GM23338 (cell line): Measurements from ENCODE around the gene CCNB1. TPM values are rescaled to one million over a fixed set of nuclear protein-coding genes. Genes with fewer than 3 reads are reported as not detected.

ENCODE experiments used
- ATAC-seq: fragments of 200-7000 bp; cut with Tn5 transposase; 3 replicates; pipeline ENCODE4 v1.9.1; 2020
- DNase-seq: peaks from one replicate; pipeline ENCODE4 v3.0.0-alpha.2; 2015; ENCODE audit warnings: low spot score
- H2AFZ ChIP-seq: fragments of 200-600 bp; sonication (generic); 2 replicates; pipeline ENCODE4 v1.8.0; 2016; ENCODE audit warnings: antibody characterized with exemption, mild to moderate bottlenecking, moderate library complexity
- H3F3A ChIP-seq: fragments of 200-600 bp; sonication (generic); replicated peaks from 2 replicates; pipeline ENCODE4 v1.8.0; 2017; ENCODE audit warnings: antibody characterized with exemption, mixed run types, low read depth
- H3K27ac ChIP-seq: fragments of 200-600 bp; sonication (generic); 2 replicates; pipeline ENCODE4 v1.6.1; 2016; ENCODE audit warnings: low read depth
- H3K27me3 ChIP-seq: fragments of 200-600 bp; sonication (generic); 2 replicates; pipeline ENCODE4 v1.8.0; 2016; ENCODE audit warnings: mild to moderate bottlenecking, mixed run types, moderate library complexity; ENCODE audit not compliant: insufficient read depth
- H3K36me3 ChIP-seq: fragments of 200-600 bp; sonication (generic); 2 replicates; pipeline ENCODE4 v1.8.0; 2016; ENCODE audit warnings: mild to moderate bottlenecking; ENCODE audit not compliant: insufficient read depth
- H3K4me1 ChIP-seq: fragments of 200-600 bp; sonication (generic); 2 replicates; pipeline ENCODE4 v1.8.0; 2016; ENCODE audit warnings: mild to moderate bottlenecking, moderate library complexity; ENCODE audit not compliant: insufficient read depth
- H3K4me2 ChIP-seq: fragments of 200-600 bp; sonication (generic); 2 replicates; pipeline ENCODE4 v1.7.1; 2017; ENCODE audit warnings: mixed run types
- H3K4me3 ChIP-seq: fragments of 200-600 bp; sonication (generic); 2 replicates; pipeline ENCODE4 v1.6.1; 2016; ENCODE audit warnings: mixed run types
- H3K79me2 ChIP-seq: fragments of 200-600 bp; sonication (generic); replicated peaks from 2 replicates; pipeline ENCODE4 v1.8.0; 2017; ENCODE audit warnings: mild to moderate bottlenecking; ENCODE audit not compliant: insufficient read depth
- H3K9me2 ChIP-seq: fragments of 200-600 bp; sonication (generic); 2 replicates; pipeline ENCODE4 v1.8.0; 2017; ENCODE audit not compliant: insufficient read depth
- H4K20me1 ChIP-seq: fragments of 200-600 bp; sonication (generic); replicated peaks from 2 replicates; pipeline ENCODE4 v1.8.0; 2017; ENCODE audit warnings: mild to moderate bottlenecking; ENCODE audit not compliant: insufficient read depth
- H3K27ac Mint-ChIP-seq: 2 replicates; pipeline ENCODE4 v1.8.0; 2020; ENCODE audit warnings: inconsistent platforms, mild to moderate bottlenecking, moderate library complexity, mixed read lengths
- H3K27me3 Mint-ChIP-seq: 3 replicates; pipeline ENCODE4 v1.8.0; 2022; ENCODE audit warnings: low read depth, mild to moderate bottlenecking, moderate library complexity, mixed read lengths, inconsistent platforms; ENCODE audit not compliant: insufficient read depth, poor library complexity
- H3K36me3 Mint-ChIP-seq: 3 replicates; pipeline ENCODE4 v1.8.0; 2021; ENCODE audit warnings: low read depth, mild to moderate bottlenecking, inconsistent platforms, moderate library complexity, mixed read lengths
- H3K4me1 Mint-ChIP-seq: 3 replicates; pipeline ENCODE4 v1.8.0; 2020; ENCODE audit warnings: mild to moderate bottlenecking, inconsistent platforms, mixed read lengths
- H3K4me3 Mint-ChIP-seq: 3 replicates; pipeline ENCODE4 v1.8.0; 2021; ENCODE audit warnings: moderate library complexity, mild to moderate bottlenecking, inconsistent platforms, mixed read lengths
- H3K9me3 Mint-ChIP-seq: 3 replicates; pipeline ENCODE4 v1.8.0; 2020; ENCODE audit warnings: moderate library complexity, mild to moderate bottlenecking, inconsistent platforms, mixed read lengths
- CREB1 ChIP-seq: fragments of 250-450 bp; sonication (Bioruptor Pico); IDR thresholded peaks from 2 replicates; pipeline ENCODE4 v1.5.0; 2020; ENCODE audit warnings: low read depth, mild to moderate bottlenecking, moderate library complexity
- EZH2 ChIP-seq: fragments of 200-600 bp; sonication (generic); IDR thresholded peaks from one replicate; pipeline ENCODE4 v1.8.0; 2017; ENCODE audit warnings: antibody characterized with exemption, mild to moderate bottlenecking, low read depth; ENCODE audit not compliant: unreplicated experiment
- EZH2phosphoT487 ChIP-seq: fragments of 200-600 bp; sonication (generic); IDR thresholded peaks from one replicate; pipeline ENCODE4 v1.8.1; 2018; ENCODE audit warnings: antibody characterized with exemption; ENCODE audit not compliant: unreplicated experiment
- JUNB ChIP-seq: IDR thresholded peaks from one replicate; pipeline ENCODE4 v1.6.1; 2016; ENCODE audit warnings: antibody characterized with exemption; ENCODE audit not compliant: unreplicated experiment
- NANOG ChIP-seq: IDR thresholded peaks from 2 replicates; pipeline ENCODE4 v1.6.1; 2016; ENCODE audit warnings: antibody characterized with exemption, borderline replicate concordance
- POLR2AphosphoS5 ChIP-seq: IDR thresholded peaks from 2 replicates; pipeline ENCODE4 v1.6.1; 2016; ENCODE audit warnings: antibody characterized with exemption, low read depth
- STAT1 ChIP-seq: IDR thresholded peaks from one replicate; pipeline ENCODE4 v1.6.1; 2016; ENCODE audit warnings: antibody characterized with exemption; ENCODE audit not compliant: unreplicated experiment
- ZNF114 ChIP-seq: fragments of 250-450 bp; sonication (Bioruptor Pico); IDR thresholded peaks from 2 replicates; pipeline ENCODE4 v1.5.0; 2020; ENCODE audit warnings: mild to moderate bottlenecking, moderate library complexity
- ZNF331 ChIP-seq: fragments of 250-450 bp; sonication (Bioruptor Pico); IDR thresholded peaks from 2 replicates; pipeline ENCODE4 v1.5.0; 2020; ENCODE audit warnings: low read depth, mild to moderate bottlenecking, moderate library complexity
- polyA plus RNA-seq: library from polyadenylated mRNA; unstranded; fragments of >200 nt; fragmentation: Nextera tagmentation; extraction: Ambion mirVana; gene quantifications from 2 replicates; pipeline ENCODE4 v1.2.1, GENCODE V29; 2016
- total RNA-seq: library from RNA; depleted of rRNA; stranded (reverse); fragments of >200 nt; shearing (Covaris generic); gene quantifications from 2 replicates; pipeline ENCODE4 v1.2.3, GENCODE V29; 2014
- TF ChIP-seq, protein P1 (sequence below): IDR thresholded peaks from one replicate; pipeline ENCODE4 v1.6.1; 2018; ENCODE audit warnings: antibody characterized with exemption; ENCODE audit not compliant: unreplicated experiment
- TF ChIP-seq, protein P2 (sequence below): fragments of 250-450 bp; sonication (Bioruptor Pico); IDR thresholded peaks from 2 replicates; pipeline ENCODE4 v1.5.0; 2020; ENCODE audit warnings: mild to moderate bottlenecking, moderate library complexity
- TF ChIP-seq, protein P3 (sequence below): IDR thresholded peaks from 2 replicates; pipeline ENCODE4 v1.6.1; 2016; ENCODE audit warnings: antibody characterized with exemption
- TF ChIP-seq, protein P4 (sequence below), 2 experiments: fragments of 200-600 bp in 1 of 2; sonication (generic) in 1 of 2; conservative IDR thresholded peaks; 2 replicates each; pipeline versions ENCODE4 v1.5.1 to v1.6.1; 2016 to 2017; ENCODE audit warnings: antibody characterized with exemption in 2 of 2, low read depth in 2 of 2, mild to moderate bottlenecking in 2 of 2, moderate library complexity in 1 of 2

CCNB1 gene
- total and polyA plus RNA-seq, 2 experiments from 2014 or later, result 273 to 400 TPM

DNA sequence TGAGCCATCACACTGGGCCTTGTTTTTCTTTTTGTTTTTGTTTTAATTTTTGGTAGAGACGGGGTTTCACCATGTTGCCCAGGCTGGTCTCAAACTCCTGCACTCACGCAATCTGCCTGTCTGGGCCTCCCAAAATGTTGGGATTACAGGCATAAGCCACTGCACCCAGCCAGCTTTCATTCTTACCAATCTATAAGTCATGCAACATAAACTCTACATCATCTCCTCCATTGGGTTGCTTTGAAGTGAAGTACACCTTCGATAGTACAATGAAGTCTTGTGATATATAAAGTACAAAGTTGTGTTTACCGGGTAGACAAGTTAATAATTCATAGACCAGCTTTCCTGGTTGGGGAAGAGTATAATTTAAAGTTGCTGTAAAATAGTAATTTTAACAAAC, 58.9 kb downstream of the CCNB1 start:
- Histone ChIP-seq H3K27me3 (no peaks in the 10 kb centered on the region), H3K4me2 (no peak overlapping the region), H3K4me3 (no peak overlapping the region), H4K20me1 (no peaks in the 10 kb centered on the region), H3K9me2 (no peaks in the 10 kb centered on the region), H3K79me2 (peaks cover 22% of the 10 kb centered on the region), H2AFZ (no peak overlapping the region), H3K27ac (no peak overlapping the region), H3F3A (no peaks in the 10 kb centered on the region), H3K4me1 (no peaks in the 10 kb centered on the region), H3K36me3 (peaks cover 25% of the 10 kb centered on the region; the same call in 1 of the 2 replicates)
- Mint-ChIP-seq H3K27me3 (peaks cover 7% of the 10 kb centered on the region), H3K9me3 (no peaks in the 10 kb centered on the region), H3K27ac (no peak overlapping the region), H3K4me3 (no peak overlapping the region), H3K36me3 (peaks cover 22% of the 10 kb centered on the region), H3K4me1 (no peaks in the 10 kb centered on the region)
- DNase-seq (no peak), ATAC-seq (no peak)
- TF ChIP-seq, protein P1, sequence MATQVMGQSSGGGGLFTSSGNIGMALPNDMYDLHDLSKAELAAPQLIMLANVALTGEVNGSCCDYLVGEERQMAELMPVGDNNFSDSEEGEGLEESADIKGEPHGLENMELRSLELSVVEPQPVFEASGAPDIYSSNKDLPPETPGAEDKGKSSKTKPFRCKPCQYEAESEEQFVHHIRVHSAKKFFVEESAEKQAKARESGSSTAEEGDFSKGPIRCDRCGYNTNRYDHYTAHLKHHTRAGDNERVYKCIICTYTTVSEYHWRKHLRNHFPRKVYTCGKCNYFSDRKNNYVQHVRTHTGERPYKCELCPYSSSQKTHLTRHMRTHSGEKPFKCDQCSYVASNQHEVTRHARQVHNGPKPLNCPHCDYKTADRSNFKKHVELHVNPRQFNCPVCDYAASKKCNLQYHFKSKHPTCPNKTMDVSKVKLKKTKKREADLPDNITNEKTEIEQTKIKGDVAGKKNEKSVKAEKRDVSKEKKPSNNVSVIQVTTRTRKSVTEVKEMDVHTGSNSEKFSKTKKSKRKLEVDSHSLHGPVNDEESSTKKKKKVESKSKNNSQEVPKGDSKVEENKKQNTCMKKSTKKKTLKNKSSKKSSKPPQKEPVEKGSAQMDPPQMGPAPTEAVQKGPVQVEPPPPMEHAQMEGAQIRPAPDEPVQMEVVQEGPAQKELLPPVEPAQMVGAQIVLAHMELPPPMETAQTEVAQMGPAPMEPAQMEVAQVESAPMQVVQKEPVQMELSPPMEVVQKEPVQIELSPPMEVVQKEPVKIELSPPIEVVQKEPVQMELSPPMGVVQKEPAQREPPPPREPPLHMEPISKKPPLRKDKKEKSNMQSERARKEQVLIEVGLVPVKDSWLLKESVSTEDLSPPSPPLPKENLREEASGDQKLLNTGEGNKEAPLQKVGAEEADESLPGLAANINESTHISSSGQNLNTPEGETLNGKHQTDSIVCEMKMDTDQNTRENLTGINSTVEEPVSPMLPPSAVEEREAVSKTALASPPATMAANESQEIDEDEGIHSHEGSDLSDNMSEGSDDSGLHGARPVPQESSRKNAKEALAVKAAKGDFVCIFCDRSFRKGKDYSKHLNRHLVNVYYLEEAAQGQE, result no peak
- TF ChIP-seq STAT1 (no peak), EZH2phosphoT487 (no peak), NANOG (no peak), ZNF331 (no peak), CREB1 (no peak), ZNF114 (no peak), POLR2AphosphoS5 (no peak), JUNB (no peak), EZH2 (no peak)
- TF ChIP-seq, protein P2, sequence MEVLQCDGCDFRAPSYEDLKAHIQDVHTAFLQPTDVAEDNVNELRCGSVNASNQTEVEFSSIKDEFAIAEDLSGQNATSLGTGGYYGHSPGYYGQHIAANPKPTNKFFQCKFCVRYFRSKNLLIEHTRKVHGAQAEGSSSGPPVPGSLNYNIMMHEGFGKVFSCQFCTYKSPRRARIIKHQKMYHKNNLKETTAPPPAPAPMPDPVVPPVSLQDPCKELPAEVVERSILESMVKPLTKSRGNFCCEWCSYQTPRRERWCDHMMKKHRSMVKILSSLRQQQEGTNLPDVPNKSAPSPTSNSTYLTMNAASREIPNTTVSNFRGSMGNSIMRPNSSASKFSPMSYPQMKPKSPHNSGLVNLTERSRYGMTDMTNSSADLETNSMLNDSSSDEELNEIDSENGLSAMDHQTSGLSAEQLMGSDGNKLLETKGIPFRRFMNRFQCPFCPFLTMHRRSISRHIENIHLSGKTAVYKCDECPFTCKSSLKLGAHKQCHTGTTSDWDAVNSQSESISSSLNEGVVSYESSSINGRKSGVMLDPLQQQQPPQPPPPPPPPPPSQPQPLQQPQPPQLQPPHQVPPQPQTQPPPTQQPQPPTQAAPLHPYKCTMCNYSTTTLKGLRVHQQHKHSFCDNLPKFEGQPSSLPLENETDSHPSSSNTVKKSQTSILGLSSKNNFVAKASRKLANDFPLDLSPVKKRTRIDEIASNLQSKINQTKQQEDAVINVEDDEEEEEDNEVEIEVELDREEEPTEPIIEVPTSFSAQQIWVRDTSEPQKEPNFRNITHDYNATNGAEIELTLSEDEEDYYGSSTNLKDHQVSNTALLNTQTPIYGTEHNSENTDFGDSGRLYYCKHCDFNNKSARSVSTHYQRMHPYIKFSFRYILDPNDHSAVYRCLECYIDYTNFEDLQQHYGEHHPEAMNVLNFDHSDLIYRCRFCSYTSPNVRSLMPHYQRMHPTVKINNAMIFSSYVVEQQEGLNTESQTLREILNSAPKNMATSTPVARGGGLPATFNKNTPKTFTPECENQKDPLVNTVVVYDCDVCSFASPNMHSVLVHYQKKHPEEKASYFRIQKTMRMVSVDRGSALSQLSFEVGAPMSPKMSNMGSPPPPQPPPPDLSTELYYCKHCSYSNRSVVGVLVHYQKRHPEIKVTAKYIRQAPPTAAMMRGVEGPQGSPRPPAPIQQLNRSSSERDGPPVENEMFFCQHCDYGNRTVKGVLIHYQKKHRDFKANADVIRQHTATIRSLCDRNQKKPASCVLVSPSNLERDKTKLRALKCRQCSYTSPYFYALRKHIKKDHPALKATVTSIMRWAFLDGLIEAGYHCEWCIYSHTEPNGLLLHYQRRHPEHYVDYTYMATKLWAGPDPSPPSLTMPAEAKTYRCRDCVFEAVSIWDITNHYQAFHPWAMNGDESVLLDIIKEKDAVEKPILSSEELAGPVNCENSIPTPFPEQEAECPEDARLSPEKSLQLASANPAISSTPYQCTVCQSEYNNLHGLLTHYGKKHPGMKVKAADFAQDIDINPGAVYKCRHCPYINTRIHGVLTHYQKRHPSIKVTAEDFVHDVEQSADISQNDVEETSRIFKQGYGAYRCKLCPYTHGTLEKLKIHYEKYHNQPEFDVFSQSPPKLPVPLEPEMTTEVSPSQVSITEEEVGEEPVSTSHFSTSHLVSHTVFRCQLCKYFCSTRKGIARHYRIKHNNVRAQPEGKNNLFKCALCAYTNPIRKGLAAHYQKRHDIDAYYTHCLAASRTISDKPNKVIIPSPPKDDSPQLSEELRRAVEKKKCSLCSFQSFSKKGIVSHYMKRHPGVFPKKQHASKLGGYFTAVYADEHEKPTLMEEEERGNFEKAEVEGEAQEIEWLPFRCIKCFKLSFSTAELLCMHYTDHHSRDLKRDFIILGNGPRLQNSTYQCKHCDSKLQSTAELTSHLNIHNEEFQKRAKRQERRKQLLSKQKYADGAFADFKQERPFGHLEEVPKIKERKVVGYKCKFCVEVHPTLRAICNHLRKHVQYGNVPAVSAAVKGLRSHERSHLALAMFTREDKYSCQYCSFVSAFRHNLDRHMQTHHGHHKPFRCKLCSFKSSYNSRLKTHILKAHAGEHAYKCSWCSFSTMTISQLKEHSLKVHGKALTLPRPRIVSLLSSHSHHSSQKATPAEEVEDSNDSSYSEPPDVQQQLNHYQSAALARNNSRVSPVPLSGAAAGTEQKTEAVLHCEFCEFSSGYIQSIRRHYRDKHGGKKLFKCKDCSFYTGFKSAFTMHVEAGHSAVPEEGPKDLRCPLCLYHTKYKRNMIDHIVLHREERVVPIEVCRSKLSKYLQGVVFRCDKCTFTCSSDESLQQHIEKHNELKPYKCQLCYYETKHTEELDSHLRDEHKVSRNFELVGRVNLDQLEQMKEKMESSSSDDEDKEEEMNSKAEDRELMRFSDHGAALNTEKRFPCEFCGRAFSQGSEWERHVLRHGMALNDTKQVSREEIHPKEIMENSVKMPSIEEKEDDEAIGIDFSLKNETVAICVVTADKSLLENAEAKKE (CRISPR knock-in tag), result no peak
- TF ChIP-seq, protein P3, sequence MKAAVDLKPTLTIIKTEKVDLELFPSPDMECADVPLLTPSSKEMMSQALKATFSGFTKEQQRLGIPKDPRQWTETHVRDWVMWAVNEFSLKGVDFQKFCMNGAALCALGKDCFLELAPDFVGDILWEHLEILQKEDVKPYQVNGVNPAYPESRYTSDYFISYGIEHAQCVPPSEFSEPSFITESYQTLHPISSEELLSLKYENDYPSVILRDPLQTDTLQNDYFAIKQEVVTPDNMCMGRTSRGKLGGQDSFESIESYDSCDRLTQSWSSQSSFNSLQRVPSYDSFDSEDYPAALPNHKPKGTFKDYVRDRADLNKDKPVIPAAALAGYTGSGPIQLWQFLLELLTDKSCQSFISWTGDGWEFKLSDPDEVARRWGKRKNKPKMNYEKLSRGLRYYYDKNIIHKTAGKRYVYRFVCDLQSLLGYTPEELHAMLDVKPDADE, result no peak
- TF ChIP-seq, protein P4, sequence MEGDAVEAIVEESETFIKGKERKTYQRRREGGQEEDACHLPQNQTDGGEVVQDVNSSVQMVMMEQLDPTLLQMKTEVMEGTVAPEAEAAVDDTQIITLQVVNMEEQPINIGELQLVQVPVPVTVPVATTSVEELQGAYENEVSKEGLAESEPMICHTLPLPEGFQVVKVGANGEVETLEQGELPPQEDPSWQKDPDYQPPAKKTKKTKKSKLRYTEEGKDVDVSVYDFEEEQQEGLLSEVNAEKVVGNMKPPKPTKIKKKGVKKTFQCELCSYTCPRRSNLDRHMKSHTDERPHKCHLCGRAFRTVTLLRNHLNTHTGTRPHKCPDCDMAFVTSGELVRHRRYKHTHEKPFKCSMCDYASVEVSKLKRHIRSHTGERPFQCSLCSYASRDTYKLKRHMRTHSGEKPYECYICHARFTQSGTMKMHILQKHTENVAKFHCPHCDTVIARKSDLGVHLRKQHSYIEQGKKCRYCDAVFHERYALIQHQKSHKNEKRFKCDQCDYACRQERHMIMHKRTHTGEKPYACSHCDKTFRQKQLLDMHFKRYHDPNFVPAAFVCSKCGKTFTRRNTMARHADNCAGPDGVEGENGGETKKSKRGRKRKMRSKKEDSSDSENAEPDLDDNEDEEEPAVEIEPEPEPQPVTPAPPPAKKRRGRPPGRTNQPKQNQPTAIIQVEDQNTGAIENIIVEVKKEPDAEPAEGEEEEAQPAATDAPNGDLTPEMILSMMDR (conservative IDR thresholded peaks at IDR 0.05; ENCODE audit: low read depth in 2 of 2), result no peak
